Spleen (tissue), 11 donors: ENCODE results near the gene EIF4A3. TPM values are rescaled to one million over a fixed set of nuclear protein-coding genes. Genes with fewer than 3 reads are reported as not detected.

Experiments used
- DNase-seq: peaks from one replicate; pipeline ENCODE4 v3.0.0-alpha.2; 2020
- H3K27ac ChIP-seq, 8 donors: fragments of 200-600 bp; sonication (generic) in 7 of 8; 1 replicate in 4 of 8; 2 replicates in 4 of 8; pipeline versions ENCODE4 v1.5.0 to v1.8.0; 2016 to 2021; ENCODE audit warnings: inconsistent platforms in 4 of 8, mild to moderate bottlenecking in 4 of 8, moderate library complexity in 1 of 8
- H3K27me3 ChIP-seq, 7 donors: fragments of 200-600 bp; sonication (generic) in 6 of 7; replicated peaks in 1 of 7; 1 replicate in 4 of 7; 2 replicates in 3 of 7; pipeline versions ENCODE4 v1.5.0 to v1.8.0; 2016 to 2021; ENCODE audit warnings: inconsistent platforms in 3 of 7, mild to moderate bottlenecking in 1 of 7
- H3K36me3 ChIP-seq, 6 donors: fragments of 200-600 bp; sonication (generic) in 5 of 6; 1 replicate in 4 of 6; 2 replicates in 2 of 6; pipeline versions ENCODE4 v1.5.0 to v1.8.0; 2016 to 2021; ENCODE audit warnings: inconsistent platforms in 2 of 6
- H3K4me1 ChIP-seq, 6 donors: fragments of 200-600 bp; sonication (generic) in 5 of 6; 1 replicate in 3 of 6; 2 replicates in 3 of 6; pipeline versions ENCODE4 v1.5.0 to v1.8.0; 2016 to 2021; ENCODE audit warnings: inconsistent platforms in 3 of 6
- H3K4me3 ChIP-seq, 8 donors: fragments of 200-600 bp; sonication (generic) in 7 of 8; 1 replicate in 4 of 8; 2 replicates in 4 of 8; pipeline versions ENCODE4 v1.5.0 to v1.8.0; 2016 to 2021; ENCODE audit warnings: inconsistent platforms in 4 of 8, mild to moderate bottlenecking in 4 of 8, moderate library complexity in 2 of 8
- H3K9me3 ChIP-seq, 8 donors: fragments of 200-600 bp; sonication (generic) in 7 of 8; 1 replicate in 4 of 8; 2 replicates in 4 of 8; pipeline versions ENCODE4 v1.5.0 to v1.8.0; 2016 to 2021; ENCODE audit warnings: inconsistent platforms in 4 of 8
- POLR2A ChIP-seq, 3 donors: fragments of 450-650 bp; IDR thresholded peaks; one replicate each; pipeline ENCODE4 v1.5.1; 2017; ENCODE audit warnings: antibody characterized with exemption in 3 of 3, mild to moderate bottlenecking in 1 of 3
- POLR2AphosphoS5 ChIP-seq, 3 donors: sonication (generic); formaldehyde crosslinking; IDR thresholded peaks; one replicate each; pipeline ENCODE4 v1.5.1; 2017; ENCODE audit warnings: antibody characterized with exemption in 3 of 3
- WGBS, 5 donors: extraction: QIAGEN DNeasy Blood & Tissue Kit in 3 of 5; methylation state at CpG; one replicate each; pipeline versions ENCODE4 v1.1.5 to v1.1.7; 2013 to 2018; 5-methylcytosine and 5-hydroxymethylcytosine counted together
- intact Hi-C: fragments of 100-400 bp; cut with DNase I; formaldehyde crosslinking; loops from one replicate; pipeline ENCODE4 v1.15.0; 2023; ENCODE audit warnings: low total_unique reads
- polyA plus RNA-seq, 3 donors: library from polyadenylated mRNA; stranded (reverse); fragments of 200-250 nt; gene quantifications; one replicate each; pipeline ENCODE4 v1.2.1, GENCODE V29; 2013
- total RNA-seq, 7 donors: library from RNA; depleted of rRNA in 3 of 7; stranded (reverse); fragments of >200 nt in 3 of 7; fragmentation: NEBNext Ultra II Directional in 4 of 7; extraction: Animal tissue kit (Norgen Biotek cat#: 25700) in 4 of 7; gene quantifications; one replicate each; pipeline versions ENCODE4 v1.1.0 to v1.2.1, GENCODE V29; 2016 to 2021
- TF ChIP-seq, protein P1 (sequence below), 11 experiments: fragments of 200-600 bp in 7 of 11; fragments of 450-650 bp in 4 of 11; sonication (generic) in 4 of 11; IDR thresholded peaks in 8 of 11; conservative IDR thresholded peaks in 3 of 11; 1 replicate in 7 of 11; 2 replicates in 4 of 11; pipeline versions ENCODE4 v1.4.0 to v1.8.0; 2016 to 2021; ENCODE audit warnings: antibody characterized with exemption in 11 of 11, inconsistent platforms in 4 of 11, mild to moderate bottlenecking in 1 of 11
- donor health status: healthy with polysubstance abuse.
- donor health status: DM: no; HTN: no; CAD: no; lungs with moderate emphysema.
- donor health status: DM: no; HTN: no; CAD: no.
- donor health status: Bipolar disorder and iron deficiency.
- donor health status: healthy.
- donor health status: DM: no; HTN: no; CAD: no.
- donor health status: DM: yes; HTN: yes; CAD: no.

Gene EIF4A3
- total and polyA plus RNA-seq, 10 donors, result 37.3 to 79.5 (median 63.6) TPM

GRCh38 chr17:80138856-80139426, 8.0 kb downstream of the EIF4A3 start:
- TF ChIP-seq, protein P1, sequence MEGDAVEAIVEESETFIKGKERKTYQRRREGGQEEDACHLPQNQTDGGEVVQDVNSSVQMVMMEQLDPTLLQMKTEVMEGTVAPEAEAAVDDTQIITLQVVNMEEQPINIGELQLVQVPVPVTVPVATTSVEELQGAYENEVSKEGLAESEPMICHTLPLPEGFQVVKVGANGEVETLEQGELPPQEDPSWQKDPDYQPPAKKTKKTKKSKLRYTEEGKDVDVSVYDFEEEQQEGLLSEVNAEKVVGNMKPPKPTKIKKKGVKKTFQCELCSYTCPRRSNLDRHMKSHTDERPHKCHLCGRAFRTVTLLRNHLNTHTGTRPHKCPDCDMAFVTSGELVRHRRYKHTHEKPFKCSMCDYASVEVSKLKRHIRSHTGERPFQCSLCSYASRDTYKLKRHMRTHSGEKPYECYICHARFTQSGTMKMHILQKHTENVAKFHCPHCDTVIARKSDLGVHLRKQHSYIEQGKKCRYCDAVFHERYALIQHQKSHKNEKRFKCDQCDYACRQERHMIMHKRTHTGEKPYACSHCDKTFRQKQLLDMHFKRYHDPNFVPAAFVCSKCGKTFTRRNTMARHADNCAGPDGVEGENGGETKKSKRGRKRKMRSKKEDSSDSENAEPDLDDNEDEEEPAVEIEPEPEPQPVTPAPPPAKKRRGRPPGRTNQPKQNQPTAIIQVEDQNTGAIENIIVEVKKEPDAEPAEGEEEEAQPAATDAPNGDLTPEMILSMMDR (IDR thresholded peaks at IDR 0.05 in 8 of 11, conservative IDR thresholded peaks at IDR 0.05 in 3 of 11), result no peak
- TF ChIP-seq POLR2AphosphoS5 (IDR thresholded peaks at IDR 0.05) (no peak), POLR2A (IDR thresholded peaks at IDR 0.05) (no peak)
- Histone ChIP-seq H3K36me3 (peaks cover 10 to 100% (median 100%) of the 10 kb centered on the region in 6 donors), H3K27ac (no peak overlapping the region), H3K27me3 (no peaks in the 10 kb centered on the region), H3K4me3 (no peak overlapping the region), H3K4me1 (peaks cover 0 to 7% (median 1%) of the 10 kb centered on the region in 6 donors), H3K9me3 (no peaks in the 10 kb centered on the region)
- intact Hi-C loops, result no loop called here
- no peak for DNase-seq
- WGBS, 5 donors, result 89 to 96% (median 93%) methylated on average over 18 of the region's 18 CpGs

DNA sequence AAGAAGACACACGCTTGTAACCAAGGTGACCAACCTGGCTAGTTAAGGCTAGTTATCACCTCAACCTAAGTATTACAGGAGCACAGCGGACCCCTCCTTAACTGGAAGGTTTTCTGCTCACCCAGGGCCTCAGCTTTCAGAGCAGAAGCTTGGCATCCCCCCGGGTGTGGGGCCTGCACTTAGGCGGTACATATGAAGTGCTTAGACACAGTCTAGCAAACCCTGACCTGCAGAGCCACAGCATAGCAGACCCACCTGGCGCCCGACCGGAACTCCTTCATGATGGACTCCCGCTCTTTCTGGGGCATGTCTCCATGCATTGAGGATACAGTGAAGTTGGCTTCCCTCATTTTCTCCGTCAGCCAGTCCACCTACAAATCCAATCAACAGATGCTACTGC, 9.8 kb downstream of the EIF4A3 start:
- intact Hi-C loops, result no loop called here

GRCh38 chr17:80133626-80133970, 13.3 kb downstream of the EIF4A3 start:
- 94 to 98% (median 96%) methylated on average over 5 to 6 of the region's 6 CpGs for WGBS, 5 donors
- intact Hi-C loops, result no loop called here
- Histone ChIP-seq H3K9me3 (no peaks in the 10 kb centered on the region), H3K36me3 (peaks cover 8 to 66% (median 57%) of the 10 kb centered on the region in 6 donors), H3K4me3 (no peak overlapping the region), H3K4me1 (no peaks in the 10 kb centered on the region), H3K27ac (no peak overlapping the region), H3K27me3 (no peaks in the 10 kb centered on the region)
- TF ChIP-seq POLR2AphosphoS5 (IDR thresholded peaks at IDR 0.05) (peak in 2 of 3 donors; percentile 17 to 43), POLR2A (IDR thresholded peaks at IDR 0.05) (no peak)
- TF ChIP-seq, protein P1 (IDR thresholded peaks at IDR 0.05 in 8 of 11, conservative IDR thresholded peaks at IDR 0.05 in 3 of 11), result no peak
- no peak for DNase-seq

More for the DNA sequence above, 9.8 kb downstream of the EIF4A3 start:
- Histone ChIP-seq H3K4me3 (no peak overlapping the region), H3K27me3 (no peaks in the 10 kb centered on the region), H3K9me3 (no peaks in the 10 kb centered on the region), H3K36me3 (peaks cover 8 to 100% (median 92%) of the 10 kb centered on the region in 6 donors), H3K27ac (no peak overlapping the region), H3K4me1 (no peaks in the 10 kb centered on the region)
- DNase-seq, result no peak
- TF ChIP-seq, protein P1 (IDR thresholded peaks at IDR 0.05 in 8 of 11, conservative IDR thresholded peaks at IDR 0.05 in 3 of 11), result no peak
- no peak for TF ChIP-seq POLR2A (IDR thresholded peaks at IDR 0.05)
- no peak for TF ChIP-seq POLR2AphosphoS5 (IDR thresholded peaks at IDR 0.05)
- WGBS, 5 donors, result 93 to 97% (median 96%) methylated on average over 9 of the region's 9 CpGs

DNA sequence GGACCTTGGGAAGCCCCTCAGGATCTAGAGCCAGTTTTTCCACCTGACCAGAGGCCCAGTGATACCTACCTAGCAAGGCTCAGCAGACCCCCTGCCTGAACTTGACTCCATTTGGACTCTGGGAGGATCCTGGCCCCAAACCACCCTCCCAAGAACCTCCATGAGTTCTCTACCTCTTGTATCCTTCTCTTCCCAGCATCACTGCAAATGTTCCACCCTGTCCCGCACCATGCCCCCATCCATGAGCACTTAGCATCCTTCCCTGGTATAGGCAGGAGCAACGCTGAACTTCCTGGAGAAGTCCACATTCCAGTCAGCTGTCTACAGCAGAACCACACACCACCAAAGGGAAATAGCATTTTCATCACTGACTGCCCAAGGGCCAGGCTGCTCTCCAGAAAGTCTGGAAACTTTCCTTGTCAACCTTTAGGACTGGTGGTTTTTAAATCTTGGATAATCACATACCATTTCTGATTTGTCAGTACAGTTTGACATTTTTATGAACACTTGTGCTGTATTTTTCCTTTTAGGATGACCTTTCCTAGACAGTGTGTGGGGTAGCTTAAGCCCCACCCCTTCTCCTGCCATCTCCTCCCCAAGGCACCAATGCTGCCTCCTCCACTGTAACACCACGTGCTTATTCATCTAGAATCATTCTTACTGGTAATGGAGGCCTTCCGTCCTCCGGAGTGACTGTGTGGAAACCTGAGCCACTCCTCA, 13.9 kb downstream of the EIF4A3 start:
- no peaks in the 10 kb centered on the region for H3K4me1 ChIP-seq
- no peaks in the 10 kb centered on the region for H3K9me3 ChIP-seq
- H3K27me3 ChIP-seq, result no peaks in the 10 kb centered on the region
- WGBS, 5 donors, result 90 to 99% (median 93%) methylated on average over 5 of the region's 5 CpGs
- intact Hi-C loops, result no loop called here
- DNase-seq, result no peak
- H3K36me3 ChIP-seq, result peaks cover 6 to 61% (median 51%) of the 10 kb centered on the region in 6 donors
- H3K27ac ChIP-seq, result no peak overlapping the region
- H3K4me3 ChIP-seq, result no peak overlapping the region
- TF ChIP-seq POLR2A (IDR thresholded peaks at IDR 0.05), result no peak
- TF ChIP-seq, protein P1 (IDR thresholded peaks at IDR 0.05 in 8 of 11, conservative IDR thresholded peaks at IDR 0.05 in 3 of 11), result no peak
- no peak for TF ChIP-seq POLR2AphosphoS5 (IDR thresholded peaks at IDR 0.05)
